Measurements from ENCODE around the gene GDF7. TPM values are rescaled to one million over a fixed set of nuclear protein-coding genes. Genes with fewer than 3 reads are reported as not detected.

Gene GDF7
- polyA plus RNA-seq, 1 experiment = 0.32 TPM

DNA sequence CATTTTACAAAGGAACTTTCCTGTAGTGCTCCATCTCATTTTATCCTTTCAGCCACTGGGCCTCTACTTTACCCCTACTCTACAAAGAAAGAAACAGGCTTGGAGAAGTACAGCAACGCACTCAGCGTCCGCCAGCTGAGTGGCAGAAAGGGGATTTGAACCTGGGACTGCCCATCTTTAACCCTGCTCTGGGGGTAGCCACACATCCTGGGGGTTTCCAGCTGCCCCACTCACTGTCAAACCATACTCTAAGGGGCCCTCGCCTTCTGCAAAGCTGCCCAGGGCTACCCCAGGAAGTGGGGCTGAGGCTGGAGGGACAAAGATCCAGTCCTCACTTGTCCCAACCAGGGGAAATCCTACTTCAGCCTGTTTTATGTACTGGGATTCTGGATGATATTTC lies 33.9 kb upstream of the GDF7 start:
- TF ChIP-seq, protein P1, sequence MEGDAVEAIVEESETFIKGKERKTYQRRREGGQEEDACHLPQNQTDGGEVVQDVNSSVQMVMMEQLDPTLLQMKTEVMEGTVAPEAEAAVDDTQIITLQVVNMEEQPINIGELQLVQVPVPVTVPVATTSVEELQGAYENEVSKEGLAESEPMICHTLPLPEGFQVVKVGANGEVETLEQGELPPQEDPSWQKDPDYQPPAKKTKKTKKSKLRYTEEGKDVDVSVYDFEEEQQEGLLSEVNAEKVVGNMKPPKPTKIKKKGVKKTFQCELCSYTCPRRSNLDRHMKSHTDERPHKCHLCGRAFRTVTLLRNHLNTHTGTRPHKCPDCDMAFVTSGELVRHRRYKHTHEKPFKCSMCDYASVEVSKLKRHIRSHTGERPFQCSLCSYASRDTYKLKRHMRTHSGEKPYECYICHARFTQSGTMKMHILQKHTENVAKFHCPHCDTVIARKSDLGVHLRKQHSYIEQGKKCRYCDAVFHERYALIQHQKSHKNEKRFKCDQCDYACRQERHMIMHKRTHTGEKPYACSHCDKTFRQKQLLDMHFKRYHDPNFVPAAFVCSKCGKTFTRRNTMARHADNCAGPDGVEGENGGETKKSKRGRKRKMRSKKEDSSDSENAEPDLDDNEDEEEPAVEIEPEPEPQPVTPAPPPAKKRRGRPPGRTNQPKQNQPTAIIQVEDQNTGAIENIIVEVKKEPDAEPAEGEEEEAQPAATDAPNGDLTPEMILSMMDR (IDR thresholded peaks at IDR 0.05; ENCODE audit: insufficient read depth, low read depth, low read length) = no peak
- CTCF ChIA-PET = interaction anchor here (1.3 to 4.1 kb wide), 6 partner anchors 12 to 222 kb away, joined by 3 to 72 read pairs (median 5); partner anchors contain the start of genes HS1BP3 and RHOB
- POLR2A ChIA-PET = no interaction called here

DNA sequence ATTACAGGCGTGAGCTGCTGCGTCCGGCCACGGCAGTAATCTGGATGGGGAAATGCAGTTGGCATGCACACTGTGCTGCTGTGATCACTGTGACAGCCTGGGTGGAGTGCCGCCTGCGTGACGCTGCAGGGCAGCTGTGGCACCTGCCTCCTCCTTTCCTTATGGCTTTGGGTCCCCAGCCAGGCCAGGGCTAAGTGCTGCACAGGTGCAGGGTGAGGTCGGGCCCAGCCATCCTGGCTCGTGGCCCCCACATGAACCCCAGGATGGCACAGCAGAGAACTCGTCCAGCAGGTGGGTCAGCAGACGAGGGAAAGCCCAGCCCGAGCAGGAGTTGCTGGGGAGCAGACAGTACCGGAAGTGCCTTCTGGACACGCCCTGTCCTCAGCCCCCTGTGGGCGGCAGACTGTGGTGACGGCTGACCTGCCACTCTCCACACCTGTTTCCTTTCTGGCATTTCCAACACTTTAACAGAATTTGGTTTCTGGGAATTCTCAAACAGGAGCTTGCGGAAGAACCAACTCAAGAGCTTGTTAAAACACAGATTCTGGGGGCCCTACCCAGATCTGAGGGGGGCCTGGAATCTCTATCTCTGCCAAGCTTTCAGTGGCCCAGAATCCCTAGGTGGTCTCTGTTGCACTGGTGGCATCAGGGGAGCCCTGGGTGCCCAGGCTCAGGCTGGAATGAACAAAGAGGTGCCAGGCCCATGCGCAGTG lies 33.0 kb upstream of the GDF7 start:
- Histone ChIP-seq H3K4me3 (ENCODE audit: low read depth, low read length) (no peak overlapping the region), H3K36me3 (ENCODE audit: control insufficient read depth, insufficient read depth, low read length) (peaks cover 4% of the 10 kb centered on the region; the same call in 1 of the 2 replicates), H3K27me3 (ENCODE audit: control insufficient read depth, insufficient read depth, low read length) (no peaks in the 10 kb centered on the region; the same call in 1 of the 2 replicates)
- POLR2A ChIA-PET = interaction anchor here (0.9 to 1.2 kb wide), 2 partner anchors 187 to 190 kb away, joined by 7 to 17 read pairs; partner anchors contain the start of gene RHOB
- TF ChIP-seq, protein P1 (IDR thresholded peaks at IDR 0.05; ENCODE audit: insufficient read depth, low read depth, low read length) = no peak
- no peak for DNase-seq (ENCODE audit: low read depth)
- CTCF ChIA-PET = interaction anchor here (0.7 to 5.0 kb wide), 21 partner anchors 8 to 255 kb away, joined by 3 to 72 read pairs (median 6); partner anchors contain the start of genes HS1BP3 and RHOB

More for the DNA sequence above, 33.9 kb upstream of the GDF7 start:
- H3K36me3 ChIP-seq (ENCODE audit: control insufficient read depth, insufficient read depth, low read length) = no peaks in the 10 kb centered on the region; the same call in 1 of the 2 replicates
- DNase-seq (ENCODE audit: low read depth) = no peak
- no peak overlapping the region for H3K4me3 ChIP-seq (ENCODE audit: low read depth, low read length)
- no peaks in the 10 kb centered on the region; the same call in 1 of the 2 replicates for H3K27me3 ChIP-seq (ENCODE audit: control insufficient read depth, insufficient read depth, low read length)

DNA sequence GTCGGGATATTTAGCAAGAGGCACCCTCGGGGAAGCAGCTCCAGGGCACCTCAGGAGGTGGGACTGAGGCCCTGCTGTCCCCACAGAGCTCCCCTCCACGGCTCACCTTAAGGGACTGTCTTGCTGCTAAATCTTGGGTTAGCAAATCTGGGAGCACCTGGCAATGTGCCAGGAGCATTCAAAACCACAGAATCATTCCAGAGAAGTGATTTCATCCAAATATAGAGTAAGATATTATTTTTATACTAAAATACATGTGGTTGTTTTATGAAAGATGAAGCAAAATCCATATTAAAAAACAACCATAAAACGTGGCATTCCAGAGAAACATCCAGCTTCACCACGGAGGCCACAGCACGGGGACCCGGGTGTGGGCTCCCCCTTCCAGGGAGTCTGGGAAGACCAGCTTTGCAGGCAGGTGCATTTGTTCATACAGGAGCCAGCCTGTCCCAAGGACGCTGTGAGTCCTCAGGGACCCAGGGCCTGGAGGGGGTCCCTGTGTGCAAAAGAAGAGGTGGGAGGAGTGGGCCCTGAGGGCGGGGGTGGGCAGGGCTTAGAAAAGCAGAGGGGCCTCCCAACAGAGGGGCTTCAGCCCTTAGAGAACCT lies 32.3 kb upstream of the GDF7 start:
- ChIA-PET POLR2A (interaction anchor here (0.9 to 1.2 kb wide), 3 partner anchors 188 to 190 kb away, joined by 4 to 17 read pairs (median 7); partner anchors contain the start of gene RHOB), CTCF (interaction anchor here (0.7 to 5.0 kb wide), 31 partner anchors 8 to 256 kb away, joined by 3 to 72 read pairs (median 5); partner anchors contain the start of genes HS1BP3 and RHOB)
- H3K36me3 ChIP-seq (ENCODE audit: control insufficient read depth, insufficient read depth, low read length) = peaks cover 4% of the 10 kb centered on the region; the same call in 1 of the 2 replicates
- TF ChIP-seq, protein P1 (IDR thresholded peaks at IDR 0.05; ENCODE audit: insufficient read depth, low read depth, low read length) = no peak
- DNase-seq (ENCODE audit: low read depth) = no peak
- no peaks in the 10 kb centered on the region; the same call in 1 of the 2 replicates for H3K27me3 ChIP-seq (ENCODE audit: control insufficient read depth, insufficient read depth, low read length)
- no peak overlapping the region for H3K4me3 ChIP-seq (ENCODE audit: low read depth, low read length)

DNA sequence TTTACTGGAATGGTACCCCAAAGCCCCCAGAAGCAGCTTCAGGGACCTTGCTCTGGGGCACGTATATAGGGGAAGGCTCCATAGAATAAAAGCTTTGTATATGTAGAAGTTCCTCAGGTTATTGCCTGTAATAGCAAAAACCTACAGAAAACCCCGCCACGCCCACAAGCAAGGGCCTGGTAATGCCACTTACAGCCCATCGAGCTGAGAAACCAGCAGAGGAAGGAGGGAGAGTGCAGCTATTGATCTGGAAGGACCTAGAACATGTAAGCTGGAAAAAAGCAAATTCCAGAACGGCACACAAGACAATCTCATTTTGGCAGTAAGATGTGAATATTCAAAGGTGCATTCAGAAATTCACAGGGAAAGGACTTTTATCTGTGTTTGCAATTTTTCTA lies 31.8 kb upstream of the GDF7 start:
- peaks cover 4% of the 10 kb centered on the region; the same call in 1 of the 2 replicates for H3K36me3 ChIP-seq (ENCODE audit: control insufficient read depth, insufficient read depth, low read length)
- TF ChIP-seq, protein P1 (IDR thresholded peaks at IDR 0.05; ENCODE audit: insufficient read depth, low read depth, low read length) = no peak
- no peaks in the 10 kb centered on the region; the same call in 1 of the 2 replicates for H3K27me3 ChIP-seq (ENCODE audit: control insufficient read depth, insufficient read depth, low read length)
- no peak for DNase-seq (ENCODE audit: low read depth)
- no peak overlapping the region for H3K4me3 ChIP-seq (ENCODE audit: low read depth, low read length)
- ChIA-PET CTCF (interaction anchor here (0.7 to 5.0 kb wide), 28 partner anchors 9 to 256 kb away, joined by 3 to 72 read pairs (median 6); partner anchors contain the start of genes HS1BP3 and RHOB), POLR2A (interaction anchor here (0.9 to 1.2 kb wide), 2 partner anchors 188 to 191 kb away, joined by 4 to 17 read pairs; partner anchors contain the start of gene RHOB)
